GM12872 (cell line): ENCODE data around the gene ADH6.

Source experiments
- CTCF ChIP-seq: IDR thresholded peaks from 3 replicates; pipeline ENCODE4 v1.5.1; 2011; ENCODE audit warnings: low read depth, mild to moderate bottlenecking, low read length, moderate library complexity; ENCODE audit not compliant: insufficient read depth

The ADH6 gene

GRCh38 chr4:99185581-99185980, 33.5 kb downstream of the ADH6 start:
- TF ChIP-seq CTCF = no peak

GRCh38 chr4:99180382-99181070, 38.5 kb downstream of the ADH6 start:
- TF ChIP-seq CTCF = no peak

GRCh38 chr4:99179626-99180025, 39.4 kb downstream of the ADH6 start:
- no peak for TF ChIP-seq CTCF

- TF ChIP-seq CTCF = no peak
Measured at GRCh38 chr4:99179178-99179577, 39.9 kb downstream of the ADH6 start.

- TF ChIP-seq CTCF = no peak
Measured at GRCh38 chr4:99166544-99166943, 52.5 kb downstream of the ADH6 start.

GRCh38 chr4:99165978-99166377, 53.1 kb downstream of the ADH6 start:
- no peak for TF ChIP-seq CTCF

GRCh38 chr4:99161373-99162099, 57.5 kb downstream of the ADH6 start:
- TF ChIP-seq CTCF = no peak
